HG02981 (cell line): Measurements from ENCODE around the gene PSMG1.
"Not testable (repeated sequence)": the region's sequence is repeated elsewhere in the genome, so short reads cannot be mapped to it uniquely, and the experiment has no call there.

ENCODE experiments used
- ATAC-seq: cut with Tn5 transposase; IDR thresholded peaks from one replicate; pipeline ENCODE4 v1.9.1; 2021; ENCODE audit warnings: mild to moderate bottlenecking, moderate library complexity; ENCODE audit not compliant: unreplicated experiment

Gene PSMG1, protein sequence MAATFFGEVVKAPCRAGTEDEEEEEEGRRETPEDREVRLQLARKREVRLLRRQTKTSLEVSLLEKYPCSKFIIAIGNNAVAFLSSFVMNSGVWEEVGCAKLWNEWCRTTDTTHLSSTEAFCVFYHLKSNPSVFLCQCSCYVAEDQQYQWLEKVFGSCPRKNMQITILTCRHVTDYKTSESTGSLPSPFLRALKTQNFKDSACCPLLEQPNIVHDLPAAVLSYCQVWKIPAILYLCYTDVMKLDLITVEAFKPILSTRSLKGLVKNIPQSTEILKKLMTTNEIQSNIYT

DNA sequence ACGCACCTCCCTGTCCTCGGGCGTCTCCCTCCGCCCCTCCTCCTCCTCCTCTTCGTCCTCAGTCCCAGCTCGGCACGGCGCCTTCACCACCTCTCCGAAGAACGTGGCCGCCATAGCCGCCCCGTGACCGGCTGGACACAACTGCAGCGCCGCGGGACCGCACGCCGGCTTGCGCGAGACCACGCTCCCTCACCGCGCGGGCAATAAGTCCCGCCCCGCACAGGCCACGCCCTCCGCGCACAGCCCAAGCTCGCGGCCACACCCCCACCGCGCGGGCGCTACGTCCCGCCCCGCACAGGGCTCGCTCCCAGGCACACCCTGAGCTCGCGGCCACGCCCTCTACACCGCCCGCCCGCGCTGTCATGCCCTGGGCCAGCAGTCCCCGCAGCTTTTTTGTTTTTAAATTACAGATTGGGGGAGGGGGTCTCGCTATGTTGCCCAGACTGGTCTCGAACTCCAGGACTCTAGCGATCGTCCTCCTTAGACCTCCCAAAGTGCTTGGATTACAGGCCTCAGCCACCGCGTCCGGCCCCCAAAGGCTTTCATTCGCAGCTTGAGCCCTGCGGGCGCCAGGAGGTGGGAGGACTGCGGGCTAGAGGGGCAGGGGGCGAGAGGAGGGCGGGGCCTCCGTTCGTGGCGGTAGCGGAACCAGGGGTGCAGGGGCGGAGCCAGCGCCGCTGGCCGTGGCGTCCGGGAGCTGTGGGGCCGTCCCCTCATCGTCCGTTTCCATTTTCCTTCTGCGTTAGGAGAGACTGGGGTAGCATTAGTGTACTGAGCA is at the start of gene PSMG1:
Gene PSMG1 (minus strand): TSS at position 180 of the 778 bp plus-strand sequence. CDS start 66 bp downstream, at position 114.
- peak; percentile 81 for ATAC-seq

DNA sequence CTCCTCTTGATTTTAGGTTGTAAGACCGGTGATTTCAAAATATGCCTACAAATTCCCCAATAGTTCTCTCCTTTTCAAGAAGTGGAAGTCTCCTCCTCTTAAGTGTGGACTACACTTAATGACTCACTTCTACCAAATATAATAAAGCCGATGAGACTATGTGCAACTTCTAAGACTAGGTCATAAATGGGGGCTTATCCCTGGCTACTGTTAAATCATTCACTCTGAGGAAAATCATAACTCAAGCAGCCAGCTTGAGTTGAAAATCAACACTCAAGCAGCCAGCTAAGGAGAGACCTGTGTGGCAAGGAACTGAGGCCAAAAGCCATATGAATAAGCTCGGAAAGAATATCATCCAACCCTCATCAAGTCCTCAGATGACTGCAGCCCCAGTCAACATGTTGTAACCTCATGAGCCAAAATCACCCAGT is 49.6 kb upstream of the PSMG1 start:
- ATAC-seq = no peak

DNA sequence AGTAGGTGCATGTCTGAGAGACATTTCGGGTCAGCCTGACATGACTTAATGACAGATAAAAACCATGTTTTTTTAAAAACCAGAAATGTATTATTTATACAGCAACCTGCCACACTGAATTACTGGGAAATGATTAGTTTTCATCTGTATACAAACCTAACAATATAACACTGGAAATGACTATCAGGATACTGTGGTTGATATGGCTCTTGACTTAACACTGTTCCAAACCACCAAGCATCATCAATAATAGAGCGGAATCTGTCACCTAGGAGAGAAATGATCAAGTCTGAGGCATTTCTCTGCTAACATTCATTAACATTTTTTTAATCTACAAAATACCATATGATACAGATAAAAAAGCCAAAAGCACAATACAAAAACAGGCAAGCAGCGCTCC is 41.7 kb upstream of the PSMG1 start:
- ATAC-seq = no peak

DNA sequence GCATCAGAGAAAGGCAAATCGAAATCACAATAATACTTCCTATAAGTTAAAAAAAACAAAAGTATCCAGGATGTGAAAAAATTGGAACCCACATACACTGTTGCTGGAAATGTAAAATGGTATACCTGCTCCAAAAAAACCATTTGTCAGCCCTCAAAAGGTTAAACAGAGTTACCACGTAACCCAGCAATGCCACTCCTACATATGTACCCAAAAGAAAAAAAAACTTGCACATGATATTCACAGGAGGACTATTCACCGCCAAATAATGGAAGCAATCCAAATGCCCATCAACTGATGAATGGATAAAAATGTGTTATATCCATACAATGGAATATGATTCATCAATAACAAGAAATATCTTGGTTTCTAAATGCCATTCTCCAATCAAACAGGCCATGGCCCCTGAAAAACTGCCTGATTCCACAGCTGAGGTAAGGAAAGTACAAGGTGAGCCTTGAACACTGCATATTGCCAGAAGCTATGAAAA is 38.8 kb upstream of the PSMG1 start:
- ATAC-seq = no peak

DNA sequence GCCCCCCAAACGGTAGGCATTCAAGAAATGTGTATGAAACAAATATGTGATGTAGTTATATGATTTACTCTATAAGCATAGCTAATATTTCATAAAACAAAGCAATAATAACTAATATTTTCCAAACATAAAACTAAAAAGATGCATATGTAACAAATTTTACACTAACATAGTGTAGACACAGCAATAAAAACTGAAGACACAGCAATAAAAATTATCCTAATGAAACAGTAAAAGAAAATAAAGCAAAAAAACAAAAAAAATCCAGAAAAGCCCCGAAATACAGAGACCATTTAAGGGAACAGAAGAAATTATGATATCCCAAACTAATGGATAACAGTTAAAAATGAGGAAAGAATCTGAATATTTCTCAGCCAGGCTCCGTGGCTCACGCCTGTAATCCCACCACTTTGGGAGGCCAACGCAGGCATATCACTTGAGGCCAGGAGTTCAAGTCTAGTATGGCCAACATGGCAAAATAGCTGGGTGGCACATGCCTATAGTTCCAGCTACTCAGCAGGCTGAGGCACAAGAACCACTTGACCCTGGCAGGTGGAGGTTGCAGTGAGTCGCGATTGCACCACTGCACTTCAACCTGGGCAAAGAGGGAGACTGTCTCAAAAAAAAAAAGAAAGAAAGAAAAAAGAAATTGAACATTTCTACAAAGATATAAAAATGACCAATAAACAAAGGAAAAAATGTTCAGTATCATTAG is 38.2 kb upstream of the PSMG1 start:
- no peak for ATAC-seq

DNA sequence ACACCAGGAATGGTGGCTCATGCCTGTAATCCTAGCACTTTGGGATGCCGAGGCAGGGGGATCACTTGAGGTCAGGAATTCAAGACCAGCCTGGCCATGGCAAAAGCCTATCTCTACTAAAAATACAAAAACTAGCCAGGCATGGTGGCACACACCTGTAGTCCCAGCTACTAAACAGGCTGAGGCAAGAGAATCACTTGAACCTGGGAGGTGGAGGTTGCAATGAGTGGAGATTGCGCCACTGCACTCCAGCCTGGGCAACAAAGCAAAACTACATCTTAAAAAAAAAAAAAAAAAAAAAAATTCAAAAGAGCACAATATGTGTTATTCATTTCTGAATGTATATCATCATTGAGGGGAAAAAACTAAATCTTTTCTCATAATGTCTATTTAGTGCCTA is 37.6 kb upstream of the PSMG1 start:
- not testable (repeated sequence) for ATAC-seq

DNA sequence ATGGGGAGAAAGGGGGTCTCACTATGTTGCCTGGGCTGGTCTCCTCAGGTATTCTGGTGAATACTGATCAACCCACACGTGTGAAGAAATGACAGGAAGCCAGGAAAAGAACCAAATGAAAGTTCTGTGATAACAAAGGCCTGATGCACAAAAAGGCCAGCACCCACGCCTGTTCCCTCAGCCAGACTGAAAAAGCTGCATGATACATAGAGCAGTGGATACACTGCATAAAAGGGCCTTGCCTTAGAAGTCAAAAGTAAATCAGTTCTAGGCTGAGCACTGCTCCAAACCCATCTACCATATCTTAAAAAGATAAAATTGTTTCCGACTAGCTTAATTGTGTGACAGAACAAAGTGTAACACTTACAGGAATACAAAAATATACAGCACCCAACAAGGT is 36.9 kb upstream of the PSMG1 start:
- no peak for ATAC-seq

DNA sequence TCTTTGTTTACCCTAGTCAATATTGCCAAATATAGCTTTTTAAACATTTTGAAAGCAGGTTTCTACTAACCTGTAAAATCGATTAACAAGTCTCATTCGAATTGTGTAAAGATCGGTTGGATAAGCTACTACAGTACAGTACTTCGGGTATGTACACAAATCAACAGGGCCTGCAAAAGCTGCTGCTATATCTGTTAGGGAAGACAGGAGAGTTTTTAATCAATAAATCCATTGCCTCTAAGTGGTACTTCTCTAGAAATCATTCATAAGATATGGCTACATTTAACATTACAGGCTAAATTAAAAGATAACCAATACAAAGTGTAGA is 34.8 kb upstream of the PSMG1 start:
- ATAC-seq = no peak

DNA sequence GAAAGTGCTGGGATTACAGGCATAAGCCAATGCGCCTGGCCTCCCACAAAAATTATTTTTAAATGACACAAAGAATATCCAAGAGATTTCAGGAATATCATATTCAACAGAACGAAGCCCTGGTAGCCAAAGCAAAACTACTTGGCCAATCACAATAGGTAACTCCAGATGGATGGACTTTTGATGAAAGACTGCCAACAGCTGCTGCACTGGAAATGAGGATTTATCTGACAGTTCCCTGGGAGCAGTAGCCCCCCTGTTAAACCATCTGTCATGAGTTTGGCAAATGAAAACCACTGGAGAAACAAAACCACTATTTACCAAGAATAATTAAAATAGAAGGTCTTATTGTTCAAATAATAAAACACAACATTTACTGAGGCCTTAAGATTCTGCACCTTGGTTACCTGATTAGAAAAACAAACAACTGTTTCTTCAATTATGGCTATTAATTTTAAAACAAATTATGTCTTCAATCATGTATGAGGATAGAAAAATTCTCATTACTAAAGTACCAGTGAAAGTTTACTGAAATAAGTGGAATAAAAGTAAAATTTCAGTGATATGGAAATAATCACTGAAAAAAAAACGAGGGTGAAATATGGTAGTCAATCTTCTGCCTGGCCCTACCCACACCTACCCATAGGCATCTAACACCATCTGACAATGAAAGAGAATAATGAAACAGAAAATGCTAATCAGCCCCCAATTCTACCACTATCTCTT is 34.3 kb upstream of the PSMG1 start:
- ATAC-seq = no peak

DNA sequence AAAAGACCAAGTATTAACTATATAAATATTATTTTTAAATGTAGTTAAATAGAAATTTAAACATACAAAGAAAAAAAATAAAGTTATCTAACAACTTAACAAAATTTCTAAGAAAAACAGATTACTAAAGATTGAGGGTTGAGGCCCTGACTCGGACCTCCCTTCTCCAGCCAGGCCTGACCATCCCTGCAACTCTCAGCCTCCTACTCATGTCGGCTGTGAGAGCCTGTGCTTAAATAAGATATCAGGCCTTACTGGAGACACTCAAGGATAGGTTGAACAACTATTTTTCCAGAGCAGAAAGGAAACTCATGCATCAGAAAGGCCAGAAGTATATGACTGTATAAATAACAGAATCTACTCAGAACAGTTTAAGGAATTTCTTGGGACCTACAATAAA is 33.0 kb upstream of the PSMG1 start:
- ATAC-seq = no peak

DNA sequence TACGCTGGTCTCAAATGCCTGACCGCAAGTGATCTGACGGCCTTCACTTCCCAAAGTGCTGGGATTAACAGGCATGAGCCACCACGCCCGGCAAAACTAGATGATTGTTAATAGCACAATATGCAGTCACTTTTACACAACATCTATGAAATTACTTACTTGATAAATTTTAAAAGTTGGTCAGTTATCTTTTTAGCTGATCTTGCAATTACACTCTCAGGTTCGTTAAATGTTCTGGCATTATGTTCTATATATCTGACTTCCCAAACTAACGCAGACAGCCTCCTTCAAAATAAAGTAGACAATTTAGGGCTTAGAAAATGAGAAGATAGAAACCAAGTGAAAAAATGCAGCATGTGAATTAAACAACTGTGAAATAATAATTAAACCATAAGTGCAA is 31.8 kb upstream of the PSMG1 start:
- ATAC-seq = no peak

DNA sequence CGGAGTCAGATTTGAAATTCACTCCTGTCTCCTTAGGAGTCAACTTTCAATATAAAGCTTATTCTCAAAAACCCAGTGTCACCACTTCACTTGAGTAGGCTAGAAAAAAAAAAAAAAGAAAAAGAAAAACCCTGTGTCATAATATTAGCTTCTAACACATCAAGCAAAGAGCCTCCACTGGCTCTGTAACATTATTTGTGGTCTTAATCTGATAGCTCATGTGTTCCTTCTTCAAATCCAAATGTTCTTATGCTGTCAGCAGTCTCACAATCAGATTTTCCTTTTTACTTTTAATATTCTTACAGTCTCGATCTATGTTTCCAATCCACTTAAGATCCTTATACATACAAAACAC is 26.1 kb upstream of the PSMG1 start:
- ATAC-seq = no peak

DNA sequence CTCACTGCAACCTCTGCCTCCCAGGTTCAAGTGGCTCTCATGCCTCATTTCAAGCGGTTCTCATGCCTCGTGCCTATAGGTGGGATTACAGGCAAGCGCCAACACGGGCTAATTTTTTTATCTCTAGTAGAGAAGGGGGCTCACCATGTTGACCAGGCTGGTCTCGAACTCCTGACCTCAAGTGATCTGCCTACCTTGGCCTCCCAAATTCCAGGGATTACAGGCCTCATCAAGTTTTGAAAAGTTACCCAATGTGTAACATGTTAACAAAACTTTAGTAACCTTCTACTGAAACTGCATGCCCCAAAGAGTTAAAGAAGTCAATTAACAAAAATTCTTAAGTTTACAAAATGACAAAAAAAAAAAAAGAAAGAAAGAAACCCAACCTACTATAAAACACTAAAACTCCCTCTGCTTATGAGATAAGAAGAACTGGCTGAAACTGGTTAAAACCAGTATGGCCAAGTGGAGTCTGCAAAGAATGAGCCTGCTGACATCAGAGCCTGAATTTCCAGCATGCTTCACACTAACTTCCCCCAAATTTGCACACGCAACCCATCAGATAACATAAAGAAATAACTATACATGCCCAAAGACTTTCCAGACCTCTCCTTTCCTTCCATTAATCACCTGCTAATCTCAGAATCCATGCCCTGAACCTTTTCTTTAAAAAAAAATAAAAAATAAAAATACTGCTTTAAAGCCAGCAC is 25.5 kb upstream of the PSMG1 start:
- ATAC-seq = no peak

DNA sequence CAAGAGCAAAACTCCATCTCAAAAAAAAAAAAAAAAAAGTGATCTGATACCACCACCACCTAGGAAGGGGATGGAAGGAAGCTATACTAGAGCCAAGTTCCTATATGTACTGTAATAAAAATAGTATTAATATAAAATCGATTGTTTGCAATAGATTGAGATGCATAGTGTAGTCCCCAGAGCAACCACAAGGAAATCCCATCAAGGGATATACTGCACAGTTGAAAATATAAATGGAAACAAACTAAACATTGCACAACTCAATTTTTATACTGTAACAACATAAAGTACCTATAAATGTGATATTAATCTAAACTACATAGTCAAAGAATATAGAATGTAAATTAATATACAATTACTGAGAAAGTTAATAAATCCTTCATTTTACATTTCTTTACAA is 20.9 kb upstream of the PSMG1 start:
- no peak for ATAC-seq

DNA sequence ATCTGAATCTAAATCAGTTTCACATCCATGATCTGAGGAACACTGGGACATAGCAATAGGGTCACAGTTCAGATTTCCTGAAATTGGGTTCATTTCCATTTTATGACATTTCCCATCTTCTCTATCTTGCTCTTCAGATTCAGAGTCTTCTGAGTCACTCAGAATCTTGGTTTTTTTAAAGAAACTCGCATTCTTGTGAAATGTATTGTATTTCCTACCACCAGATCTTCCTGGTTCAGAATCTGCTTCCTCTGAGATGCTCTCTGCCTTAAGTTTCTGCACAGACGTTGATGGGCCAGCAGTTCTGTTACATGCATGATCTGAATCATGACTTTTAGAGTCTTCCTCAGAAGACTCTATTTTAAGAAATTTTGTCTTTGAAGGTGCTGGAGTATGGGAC is 15.5 kb upstream of the PSMG1 start:
- no peak for ATAC-seq

DNA sequence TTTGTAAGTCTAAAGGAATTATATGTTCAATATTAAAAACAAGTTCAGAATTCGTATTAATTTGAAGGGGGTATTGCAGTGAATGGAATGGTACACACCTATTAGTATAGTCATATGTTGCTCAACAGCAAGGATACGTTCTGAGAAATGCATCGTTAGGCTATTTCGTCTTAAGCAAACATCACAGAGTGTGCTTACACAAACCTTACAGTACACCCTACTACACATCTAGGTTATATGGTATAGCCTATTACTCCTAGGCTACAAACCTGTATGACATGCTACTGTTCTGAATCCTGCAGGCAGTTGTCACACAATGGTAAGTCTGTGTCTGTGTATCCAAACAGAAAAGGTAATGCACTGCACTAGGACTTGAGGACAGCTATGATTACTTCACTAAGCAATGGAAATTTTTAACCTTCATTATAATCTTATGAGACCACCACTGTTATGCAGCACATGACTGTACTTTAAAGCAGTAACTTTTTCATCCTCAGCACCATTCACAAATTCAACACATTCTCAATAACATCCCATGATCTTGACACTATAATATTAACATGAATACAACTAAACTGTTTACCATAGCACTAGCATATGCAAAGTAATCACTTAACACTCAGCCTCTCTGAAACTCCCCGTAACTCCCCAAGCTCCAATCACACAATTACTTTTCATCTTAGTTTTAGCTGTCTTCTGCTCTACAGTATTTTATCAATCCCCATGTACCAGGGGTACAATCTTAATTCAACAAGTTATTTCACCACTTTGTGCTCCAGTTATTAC is 14.4 kb upstream of the PSMG1 start:
- ATAC-seq = no peak

DNA sequence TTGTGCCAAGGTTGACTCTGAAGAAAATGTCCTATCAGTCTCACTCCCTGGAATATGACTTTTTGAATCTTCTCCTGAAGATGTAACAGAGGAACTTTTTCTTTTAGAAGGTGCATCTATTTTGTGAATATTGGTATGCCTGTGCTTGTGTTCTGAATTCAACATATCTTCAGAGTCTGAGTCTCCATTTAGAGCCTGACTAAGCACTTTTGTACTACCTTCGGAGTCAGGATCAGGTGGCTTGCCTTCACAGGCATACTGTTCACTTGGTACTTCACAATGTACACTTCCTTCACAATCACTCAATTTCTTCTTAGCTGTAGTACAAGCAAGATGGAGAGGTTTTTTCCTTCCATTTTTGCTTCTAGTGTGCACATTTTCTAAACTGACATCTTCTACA is 13.6 kb upstream of the PSMG1 start:
- no peak for ATAC-seq

DNA sequence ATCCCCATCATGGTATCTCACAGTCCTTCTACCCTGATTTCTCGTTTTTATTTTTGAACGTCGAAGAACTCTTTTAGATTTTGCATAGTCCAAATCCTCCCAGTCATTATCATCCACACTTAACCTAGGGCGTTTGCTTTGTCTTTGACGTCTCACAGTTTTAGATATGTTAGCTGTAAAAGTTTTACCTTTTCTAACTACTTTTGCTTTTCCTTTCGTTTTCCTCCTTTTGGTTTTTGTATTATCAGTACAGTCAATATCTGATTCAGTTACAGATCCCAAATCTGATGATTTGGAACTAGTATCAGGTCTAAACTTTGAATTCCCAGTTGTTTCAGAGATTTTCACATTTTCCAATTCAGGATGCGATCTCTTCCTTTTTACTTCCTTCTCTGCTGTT is 13.1 kb upstream of the PSMG1 start:
- ATAC-seq = no peak

DNA sequence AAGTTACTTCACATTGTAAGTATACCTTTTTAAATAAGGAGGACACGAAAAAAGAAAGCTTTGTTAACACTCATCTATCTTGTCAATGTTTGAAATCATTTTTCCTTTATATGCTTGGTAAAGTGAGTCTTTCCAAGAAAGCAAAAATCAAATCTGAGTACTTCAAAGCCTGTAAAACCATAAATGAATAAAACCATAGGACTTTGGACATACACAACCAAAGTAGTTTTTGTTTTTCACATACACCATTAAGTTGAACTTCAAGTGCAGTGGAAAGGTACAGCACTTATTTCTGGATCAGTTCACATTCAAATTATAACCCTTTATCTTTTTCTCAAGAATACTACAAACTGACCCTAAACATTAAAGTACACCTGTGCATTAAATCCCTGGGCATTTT is 10.1 kb upstream of the PSMG1 start:
- ATAC-seq = no peak
